ENCODE measurements around the gene ATL2.
"Not testable (repeated sequence)": the region's sequence is repeated elsewhere in the genome, so short reads cannot be mapped to it uniquely, and the experiment has no call there.

Gene ATL2

GRCh38 chr2:38390947-38391346, 13.9 kb upstream of the ATL2 start:
- no peak for DNase-seq (ENCODE audit: low spot score)
- in situ Hi-C loops (cut with MboI; ENCODE audit: low pct_unique_long_range_greater_than_20kb, low sequenced_read_pairs, unreplicated experiment) = no loop called here
- TF ChIP-seq CTCF (IDR thresholded peaks at IDR 0.05; ENCODE audit: extremely low read depth, insufficient read depth, missing control alignments) = no peak

- no peak for TF ChIP-seq CTCF (IDR thresholded peaks at IDR 0.05; ENCODE audit: extremely low read depth, insufficient read depth, missing control alignments)
- DNase-seq (ENCODE audit: low spot score) = no peak
- in situ Hi-C loops (cut with MboI; ENCODE audit: low pct_unique_long_range_greater_than_20kb, low sequenced_read_pairs, unreplicated experiment) = no loop called here
These were observed 10.8 kb upstream of the ATL2 start for GRCh38 chr2:38387887-38388286.

GRCh38 chr2:38386821-38387220, 9.7 kb upstream of the ATL2 start:
- no peak for TF ChIP-seq CTCF (IDR thresholded peaks at IDR 0.05; ENCODE audit: extremely low read depth, insufficient read depth, missing control alignments)
- DNase-seq (ENCODE audit: low spot score) = no peak
- in situ Hi-C loops (cut with MboI; ENCODE audit: low pct_unique_long_range_greater_than_20kb, low sequenced_read_pairs, unreplicated experiment) = no loop called here

- no peak for TF ChIP-seq CTCF (IDR thresholded peaks at IDR 0.05; ENCODE audit: extremely low read depth, insufficient read depth, missing control alignments)
- no peak for DNase-seq (ENCODE audit: low spot score)
- in situ Hi-C loops (cut with MboI; ENCODE audit: low pct_unique_long_range_greater_than_20kb, low sequenced_read_pairs, unreplicated experiment) = no loop called here
These were observed 9.3 kb upstream of the ATL2 start for GRCh38 chr2:38386377-38386776.

GRCh38 chr2:38384338-38384737, 7.3 kb upstream of the ATL2 start:
- TF ChIP-seq CTCF (IDR thresholded peaks at IDR 0.05; ENCODE audit: extremely low read depth, insufficient read depth, missing control alignments) = no peak
- DNase-seq (ENCODE audit: low spot score) = no peak
- in situ Hi-C loops (cut with MboI; ENCODE audit: low pct_unique_long_range_greater_than_20kb, low sequenced_read_pairs, unreplicated experiment) = no loop called here

- DNase-seq (ENCODE audit: low spot score); in situ Hi-C loops (cut with MboI; ENCODE audit: low pct_unique_long_range_greater_than_20kb, low sequenced_read_pairs, unreplicated experiment): not testable (repeated sequence)
These were observed 6.7 kb upstream of the ATL2 start for GRCh38 chr2:38383741-38384140.

GRCh38 chr2:38381381-38382143, 4.5 kb upstream of the ATL2 start:
- TF ChIP-seq CTCF (IDR thresholded peaks at IDR 0.05; ENCODE audit: extremely low read depth, insufficient read depth, missing control alignments) = no peak
- in situ Hi-C loops (cut with MboI; ENCODE audit: low pct_unique_long_range_greater_than_20kb, low sequenced_read_pairs, unreplicated experiment) = no loop called here
- no peak for DNase-seq (ENCODE audit: low spot score)

All from GM13977 (cell line).